Fibroblast of mammary gland (primary cell): Measurements from ENCODE around the gene SRP9.
"Not testable (repeated sequence)": the region's sequence is repeated elsewhere in the genome, so short reads cannot be mapped to it uniquely, and the experiment has no call there.

Source experiments
- DNase-seq: peaks from one replicate; pipeline ENCODE4 v3.0.0-alpha.2; 2010; ENCODE audit warnings: low read depth
- H3K4me3 ChIP-seq: 2 replicates; pipeline ENCODE4 v1.5.1; 2011; ENCODE audit warnings: low read depth, mild to moderate bottlenecking, low read length, moderate library complexity; ENCODE audit not compliant: control insufficient read depth
- CTCF ChIP-seq: conservative IDR thresholded peaks from 2 replicates; pipeline ENCODE4 v1.5.1; 2011; ENCODE audit warnings: low read depth, low read length, inconsistent platforms; ENCODE audit not compliant: control insufficient read depth, insufficient read depth

Gene SRP9

GRCh38 chr1:225830841-225831240 is 53.2 kb downstream of the SRP9 start:
- no peak for TF ChIP-seq CTCF
- DNase-seq: no peak
- H3K4me3 ChIP-seq: no peak overlapping the region

- peak; percentile 90 for DNase-seq
- no peak overlapping the region for H3K4me3 ChIP-seq
- TF ChIP-seq CTCF: no peak
Observed at GRCh38 chr1:225834417-225835329, 57.0 kb downstream of the SRP9 start.

GRCh38 chr1:225835856-225836255 is 58.2 kb downstream of the SRP9 start:
- no peak overlapping the region for H3K4me3 ChIP-seq
- TF ChIP-seq CTCF: no peak
- peak; percentile 64 for DNase-seq

- not testable (repeated sequence) for DNase-seq
Observed at GRCh38 chr1:225836296-225836695, 58.7 kb downstream of the SRP9 start.

GRCh38 chr1:225838793-225839192 is 61.2 kb downstream of the SRP9 start:
- DNase-seq: no peak
- no peak for TF ChIP-seq CTCF
- H3K4me3 ChIP-seq: no peak overlapping the region

More at GRCh38 chr1:225836296-225836695, 58.7 kb downstream of the SRP9 start:
- not testable (repeated sequence) for H3K4me3 ChIP-seq
